ENCODE data around the gene MTA3. TPM values are rescaled to one million over a fixed set of nuclear protein-coding genes. Genes with fewer than 3 reads are reported as not detected.

Gene MTA3
- total RNA-seq, 1 donor from 2014 or later, result 34.3 TPM

- Histone ChIP-seq H3K9me3 (no peaks in the 10 kb centered on the region), H3K27me3 (no peaks in the 10 kb centered on the region), H3K4me1 (peaks cover 12% of the 10 kb centered on the region), H3K4me3 (no peak overlapping the region), H3K27ac (no peak overlapping the region), H3K36me3 (no peaks in the 10 kb centered on the region)
- no peak for TF ChIP-seq CTCF (IDR thresholded peaks at IDR 0.05)
- ATAC-seq (no peak), DNase-seq (no peak)
- intact Hi-C loops (cut with DNase I), result no loop called here
These were observed 187.8 kb downstream of the MTA3 start for GRCh38 chr2:42756150-42756775.

GRCh38 chr2:42756966-42757513 lies 188.6 kb downstream of the MTA3 start:
- DNase-seq, result no peak
- Histone ChIP-seq H3K27ac (no peak overlapping the region), H3K36me3 (no peaks in the 10 kb centered on the region), H3K27me3 (no peaks in the 10 kb centered on the region), H3K4me1 (peaks cover 5% of the 10 kb centered on the region), H3K4me3 (no peak overlapping the region), H3K9me3 (no peaks in the 10 kb centered on the region)
- intact Hi-C loops (cut with DNase I), result no loop called here
- no peak for TF ChIP-seq CTCF (IDR thresholded peaks at IDR 0.05)
- ATAC-seq, result no peak

- Histone ChIP-seq H3K36me3 (no peaks in the 10 kb centered on the region), H3K27ac (no peak overlapping the region), H3K9me3 (no peaks in the 10 kb centered on the region), H3K4me3 (no peak overlapping the region), H3K27me3 (no peaks in the 10 kb centered on the region), H3K4me1 (peaks cover 3% of the 10 kb centered on the region)
- intact Hi-C loops (cut with DNase I), result no loop called here
- ATAC-seq, result no peak
- no peak for TF ChIP-seq CTCF (IDR thresholded peaks at IDR 0.05)
- no peak for DNase-seq
These were observed 189.7 kb downstream of the MTA3 start for GRCh38 chr2:42757981-42758740.

- DNase-seq, result no peak
- ATAC-seq, result no peak
- TF ChIP-seq CTCF (IDR thresholded peaks at IDR 0.05), result no peak
- no peak overlapping the region for H3K27ac ChIP-seq
- no peaks in the 10 kb centered on the region for H3K9me3 ChIP-seq
- intact Hi-C loops (cut with DNase I), result no loop called here
- no peaks in the 10 kb centered on the region for H3K36me3 ChIP-seq
- no peak overlapping the region for H3K4me3 ChIP-seq
- H3K4me1 ChIP-seq, result peaks cover under 1% of the 10 kb centered on the region
- no peaks in the 10 kb centered on the region for H3K27me3 ChIP-seq
These were observed 190.3 kb downstream of the MTA3 start for GRCh38 chr2:42758751-42759150.

GRCh38 chr2:42761554-42761953 lies 193.1 kb downstream of the MTA3 start:
- no peaks in the 10 kb centered on the region for H3K4me1 ChIP-seq
- no peaks in the 10 kb centered on the region for H3K36me3 ChIP-seq
- ATAC-seq (no peak), DNase-seq (no peak)
- H3K27me3 ChIP-seq, result no peaks in the 10 kb centered on the region
- H3K9me3 ChIP-seq, result no peaks in the 10 kb centered on the region
- intact Hi-C loops (cut with DNase I), result no loop called here
- no peak overlapping the region for H3K4me3 ChIP-seq
- H3K27ac ChIP-seq, result no peak overlapping the region
- no peak for TF ChIP-seq CTCF (IDR thresholded peaks at IDR 0.05)

All from upper lobe of right lung (tissue), 1 donor.